ENCODE results near the gene ZNF500. TPM values are rescaled to one million over a fixed set of nuclear protein-coding genes. Genes with fewer than 3 reads are reported as not detected.

ZNF500 gene
- 14.3 TPM for polyA plus RNA-seq (ENCODE audit: insufficient read length)
- long read RNA-seq, donor 1, full-length matches to known transcripts: 7 of 7 reads
- long read RNA-seq, donor 1, partial matches to known transcripts: 0 of 7 reads
- long read RNA-seq, donor 1, other reads (novel, unspliced or antisense): 0 of 7 reads
- long read RNA-seq, donor 2, full-length matches to known transcripts: 8 of 8 reads
- long read RNA-seq, donor 2, partial matches to known transcripts: 0 of 8 reads
- long read RNA-seq, donor 2, other reads (novel, unspliced or antisense): 0 of 8 reads
- long read RNA-seq, donor 3, transcript ZNF500-207 (1 exons, 2,397 nt): major isoform, 7 of 7 reads
- long read RNA-seq, donor 3, partial matches to known transcripts: 0 of 7 reads
- long read RNA-seq, donor 3, other reads (novel, unspliced or antisense): 0 of 7 reads
- long read RNA-seq, donor 4: 0 reads
- long read RNA-seq, donor 5, full-length matches to known transcripts: 11 of 11 reads
- long read RNA-seq, donor 5, partial matches to known transcripts: 0 of 11 reads
- long read RNA-seq, donor 5, other reads (novel, unspliced or antisense): 0 of 11 reads
- long read RNA-seq, donor 6, transcript ZNF500-207 (1 exons, 2,397 nt): major isoform, 7 of 16 reads
- long read RNA-seq, donor 6, partial matches to known transcripts: 9 of 16 reads
- long read RNA-seq, donor 6, other reads (novel, unspliced or antisense): 0 of 16 reads
- long read RNA-seq, donor 7, full-length matches to known transcripts: 7 of 14 reads
- long read RNA-seq, donor 7, partial matches to known transcripts: 7 of 14 reads
- long read RNA-seq, donor 7, other reads (novel, unspliced or antisense): 0 of 14 reads
- long read RNA-seq, donor 8, full-length matches to known transcripts: 4 of 4 reads
- long read RNA-seq, donor 8, partial matches to known transcripts: 0 of 4 reads
- long read RNA-seq, donor 8, other reads (novel, unspliced or antisense): 0 of 4 reads

DNA sequence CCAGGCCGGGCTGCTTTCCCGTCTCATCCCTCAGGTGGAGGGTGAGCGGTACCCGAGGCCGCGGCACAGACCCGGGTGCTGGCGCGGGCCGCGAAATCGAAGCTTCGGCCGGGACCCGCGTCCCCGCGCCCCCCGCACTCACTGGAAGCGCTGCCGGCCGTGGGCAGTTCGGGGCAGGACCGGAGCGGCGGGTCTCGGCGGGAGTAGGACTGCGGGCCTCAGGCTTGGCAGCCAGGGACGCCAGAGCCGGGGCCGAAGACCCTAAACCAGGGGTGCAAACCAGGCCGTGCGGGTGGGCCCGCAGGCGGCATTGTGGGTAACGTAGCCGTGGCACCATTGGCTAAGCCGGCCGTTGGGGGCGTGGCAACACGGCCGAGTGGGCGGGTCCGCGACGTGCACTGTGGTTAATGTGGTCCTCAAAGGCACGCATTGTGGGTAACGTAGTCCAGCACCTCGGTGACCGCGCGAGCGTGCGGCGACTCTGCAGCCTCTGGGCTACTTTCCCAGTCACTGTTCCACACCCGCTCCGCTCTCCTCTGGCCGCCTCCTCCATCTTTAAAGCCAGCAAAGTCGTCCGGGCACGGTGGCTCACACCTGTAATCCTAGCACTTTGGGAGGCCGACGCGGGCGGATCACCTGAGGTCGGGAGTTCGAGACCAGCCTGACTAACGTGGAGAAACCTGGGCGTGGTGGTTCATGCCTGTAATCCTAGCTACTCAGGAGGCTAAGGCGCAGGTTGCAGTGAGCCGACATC lies at the start of gene ZNF500:
TSS of gene ZNF500 (minus strand) at position 288 of the 754 bp plus-strand sequence. CDS start 1,184 bp downstream, outside the sequence.
- peak; percentile 96 for DNase-seq

GRCh38 chr16:4814542-4815173 lies 47.7 kb upstream of the ZNF500 start:
- DNase-seq: no peak

GRCh38 chr16:4814046-4814445 lies 47.1 kb upstream of the ZNF500 start:
- no peak for DNase-seq

GRCh38 chr16:4813251-4814003 lies 46.5 kb upstream of the ZNF500 start:
- DNase-seq: no peak

DNA sequence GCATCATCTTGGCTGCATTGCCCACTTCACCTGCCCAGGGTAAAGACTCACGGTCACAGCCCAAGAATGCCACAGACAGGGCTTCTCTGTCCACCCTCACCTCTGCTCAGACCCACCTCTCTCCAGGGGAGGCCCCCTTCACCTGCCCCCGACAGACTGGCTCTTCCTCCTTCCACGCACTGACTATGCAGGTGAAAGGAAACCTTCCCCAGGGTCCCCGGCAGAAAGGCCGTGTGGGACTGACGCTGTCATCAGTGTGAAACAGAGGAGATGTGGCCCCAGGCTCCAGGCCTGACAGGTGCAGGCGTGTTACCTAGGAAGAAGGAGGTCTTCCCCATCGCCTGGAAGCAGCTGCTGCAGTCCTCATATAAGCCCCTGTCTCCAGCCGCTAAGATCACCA lies 44.8 kb upstream of the ZNF500 start:
- no peak for DNase-seq

DNA sequence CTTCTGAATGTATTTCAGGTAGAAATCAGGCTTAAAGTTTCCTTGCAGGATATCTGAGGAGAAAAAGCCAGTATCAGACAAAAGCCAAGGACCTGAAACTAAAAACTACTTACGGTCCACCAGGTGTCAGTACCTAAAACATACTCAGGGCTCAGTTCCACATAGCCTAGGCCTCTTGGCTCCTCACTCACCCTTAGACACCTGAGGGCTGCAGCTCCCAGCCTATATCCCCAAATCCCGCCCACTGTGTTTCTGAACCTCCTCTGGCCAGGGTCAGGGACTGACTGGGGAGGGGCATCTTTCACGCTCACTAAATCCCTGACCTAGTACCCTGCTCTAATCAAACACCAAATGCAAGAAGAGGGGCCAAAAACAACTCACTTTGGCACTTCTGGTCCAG lies 44.3 kb upstream of the ZNF500 start:
- DNase-seq: no peak

GRCh38 chr16:4806280-4806679 lies 39.3 kb upstream of the ZNF500 start:
- DNase-seq: no peak

DNA sequence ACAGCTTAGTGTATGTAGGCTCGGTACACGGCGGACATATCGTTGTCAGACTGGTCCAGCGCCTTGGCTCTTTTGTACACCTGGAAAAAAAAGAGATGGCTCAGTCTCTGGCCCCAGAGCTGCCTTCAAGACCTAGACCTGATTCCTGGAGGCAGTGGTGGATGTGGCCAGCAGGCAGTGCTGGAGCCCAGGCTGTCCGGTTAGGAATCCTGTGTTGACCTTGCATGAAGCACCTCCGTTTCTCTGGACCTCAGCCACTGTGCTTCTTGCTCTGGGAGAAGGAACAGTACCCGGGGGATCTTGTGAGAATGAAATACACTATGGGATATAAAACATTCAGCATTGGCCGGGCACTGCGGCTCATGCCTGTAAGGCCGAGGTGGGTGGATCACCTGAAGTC lies 38.3 kb upstream of the ZNF500 start:
- DNase-seq: no peak

DNA sequence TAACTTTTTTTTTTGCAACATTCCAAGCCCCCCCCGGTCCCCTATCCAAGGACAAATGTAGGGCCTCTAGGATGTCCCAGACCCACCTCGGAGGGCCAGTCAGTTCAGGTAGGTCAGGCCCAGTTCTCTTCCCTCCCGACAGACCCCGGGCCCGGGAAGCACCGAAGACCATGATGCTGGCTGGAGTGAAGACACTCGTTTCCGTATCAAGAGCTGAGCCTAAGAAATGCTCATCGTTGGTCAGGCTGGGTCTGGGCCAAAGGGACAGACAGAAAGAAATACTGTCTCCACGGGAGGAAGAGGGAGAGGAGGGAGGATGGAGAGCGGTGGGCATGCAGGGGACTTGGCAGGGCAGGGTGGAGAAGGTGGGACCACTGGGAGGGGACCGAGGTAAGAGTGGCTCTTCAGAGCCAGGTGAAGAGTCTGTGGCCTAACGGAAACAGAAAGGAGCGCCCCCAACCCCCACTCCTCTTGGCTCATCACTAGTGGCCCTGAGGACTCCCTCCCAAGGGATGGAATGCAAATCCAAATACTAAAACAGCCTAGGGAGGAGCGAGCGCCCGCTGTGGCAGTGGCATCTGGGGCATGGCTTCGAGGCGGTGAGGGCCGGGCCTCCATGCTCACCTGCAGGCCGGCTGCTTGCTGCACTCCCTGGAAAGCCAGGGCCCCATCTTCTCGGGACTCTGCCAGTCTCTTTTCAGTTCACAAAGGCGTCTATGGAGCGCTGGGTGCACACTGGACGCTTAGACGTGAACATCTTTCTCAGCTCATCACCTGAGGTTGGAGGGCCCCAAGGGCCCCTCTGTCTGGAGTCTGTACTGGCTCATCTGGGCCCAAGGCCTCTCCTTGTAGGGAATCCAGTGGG lies 37.2 kb upstream of the ZNF500 start:
- DNase-seq: no peak

DNA sequence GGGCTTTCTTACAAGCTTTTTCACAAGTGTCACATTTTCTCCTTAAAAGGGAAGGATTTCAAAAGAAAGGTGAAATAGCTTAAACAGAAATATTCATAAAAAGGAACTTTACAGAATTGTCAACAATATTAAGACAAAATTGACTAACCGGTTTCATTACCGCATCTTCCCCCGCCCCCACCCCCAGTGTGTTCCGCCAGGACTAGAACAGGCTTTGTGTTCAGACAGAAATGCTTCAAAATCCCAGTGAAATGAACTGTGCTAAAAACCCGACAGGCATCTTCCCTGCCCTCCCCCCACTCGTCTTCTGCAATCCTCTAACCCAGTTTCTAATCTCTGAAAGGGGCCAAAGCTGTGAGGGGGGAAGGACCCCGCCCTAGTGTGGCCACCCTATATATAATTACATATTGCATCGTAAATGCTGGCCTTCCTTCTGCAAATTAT lies 36.5 kb upstream of the ZNF500 start:
- no peak for DNase-seq

DNA sequence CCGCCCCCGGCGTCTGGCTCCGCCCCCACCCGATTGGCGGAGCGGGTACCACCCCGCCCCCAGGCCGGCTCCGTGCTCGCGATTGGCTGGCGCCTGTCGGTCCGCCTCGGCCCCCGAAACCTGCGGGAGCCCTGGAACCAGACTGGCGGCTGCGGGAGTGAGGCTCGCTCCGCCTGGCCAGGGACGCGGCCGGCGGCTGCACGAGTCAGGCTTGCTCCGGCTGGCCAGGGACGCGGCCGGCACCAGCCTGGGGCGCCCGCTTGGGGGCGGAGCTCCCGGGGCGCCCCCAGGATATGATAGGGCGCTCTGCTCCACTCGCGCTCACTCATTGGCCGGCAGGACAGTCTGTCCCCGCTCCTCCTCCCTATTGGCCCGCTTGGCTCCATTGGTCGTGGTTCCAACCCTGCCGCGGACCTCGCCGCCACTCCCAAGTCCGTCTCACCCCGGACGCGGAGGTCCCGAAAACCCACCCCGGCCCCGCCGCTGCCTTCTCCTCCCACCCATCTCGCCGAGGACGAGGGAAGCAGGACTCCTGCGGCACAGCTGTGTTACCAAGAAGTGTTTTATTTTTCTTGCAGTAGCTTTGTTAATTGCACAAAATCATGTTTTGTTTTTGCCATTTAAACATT lies 35.8 kb upstream of the ZNF500 start:
- DNase-seq: peak; percentile 90

DNA sequence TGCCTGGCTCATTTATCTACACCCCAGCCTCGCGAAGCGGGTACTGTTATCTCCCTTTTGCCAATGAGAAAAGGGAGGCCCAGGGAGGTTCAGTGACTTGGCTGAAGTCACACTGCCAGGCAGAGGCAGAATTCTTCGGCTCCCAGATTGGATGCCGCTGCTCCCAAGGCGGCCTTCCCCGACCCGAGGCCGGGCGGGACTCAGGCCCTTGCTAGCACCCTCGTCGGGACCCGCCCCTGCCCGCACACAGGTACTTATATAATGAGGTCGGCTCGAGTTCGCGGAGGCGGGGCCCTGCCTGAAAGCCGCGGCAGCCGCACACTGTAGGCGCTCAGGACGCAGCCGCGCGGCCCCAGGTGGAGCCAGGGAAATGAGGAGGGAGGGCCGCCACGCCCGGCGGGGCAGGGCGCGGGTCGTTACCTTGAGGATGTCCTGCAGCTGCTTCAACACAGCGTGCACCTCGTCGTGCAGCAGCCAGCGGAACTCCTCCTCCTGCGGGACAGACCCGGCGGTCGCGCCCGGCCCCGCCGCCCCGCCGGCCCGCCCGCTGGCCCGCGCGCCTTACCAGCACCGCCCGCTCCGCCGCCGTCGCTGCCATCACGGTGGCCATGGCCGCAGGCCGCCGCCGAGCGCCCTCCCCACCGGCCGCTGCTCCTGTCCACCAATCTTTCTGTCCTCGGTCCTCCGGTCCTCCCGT lies 35.1 kb upstream of the ZNF500 start, which contains the start of gene ROGDI:
TSS of gene ROGDI (minus strand) at position 672 of the 697 bp plus-strand sequence. CDS start at position 610, 62 bp downstream.
- peak; percentile 77 for DNase-seq

DNA sequence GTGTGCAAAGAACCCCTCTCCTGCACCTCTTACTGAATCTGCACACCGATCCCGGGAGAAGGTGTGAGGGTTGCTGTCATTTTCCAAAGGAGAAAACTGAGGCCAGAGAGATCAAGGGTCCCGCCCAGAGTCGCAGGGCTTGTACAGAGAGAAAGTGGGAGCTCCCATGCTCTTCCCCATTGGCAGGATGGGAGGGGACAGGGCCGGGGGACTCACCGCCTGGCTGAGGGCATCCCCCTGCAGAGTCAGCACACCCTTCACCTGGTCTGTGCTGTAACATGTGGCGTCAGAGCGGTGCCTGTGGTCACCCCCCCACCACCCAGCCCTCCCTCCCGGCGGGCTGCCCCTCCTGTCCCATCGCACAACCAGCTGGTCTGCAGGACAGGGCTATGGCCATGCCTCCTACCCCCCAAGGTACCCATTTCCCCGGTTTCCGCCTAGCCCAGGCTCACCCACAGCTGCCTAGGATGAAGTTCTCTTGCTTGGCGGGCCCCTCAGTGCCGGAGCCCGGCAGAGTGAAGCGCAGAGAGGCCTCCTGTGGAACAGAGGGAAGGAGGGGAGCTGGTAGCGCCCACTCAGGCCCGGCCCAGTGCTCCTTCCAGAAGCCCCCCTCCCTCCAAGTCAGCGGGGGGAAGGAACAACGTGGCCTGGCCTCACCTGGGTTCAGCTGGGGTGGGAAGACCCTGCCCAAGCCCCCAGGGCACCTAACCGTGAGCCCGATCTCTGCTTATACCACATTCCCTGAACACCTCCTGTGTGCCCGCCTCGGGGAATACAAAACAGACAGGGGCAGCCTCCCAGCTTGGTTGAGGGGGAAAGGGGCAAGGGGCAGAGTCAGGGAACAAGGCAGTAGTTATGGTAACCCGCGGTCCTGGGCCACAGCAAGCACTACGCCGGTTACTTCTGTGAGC lies 34.3 kb upstream of the ZNF500 start:
- DNase-seq: peak; percentile 10

DNA sequence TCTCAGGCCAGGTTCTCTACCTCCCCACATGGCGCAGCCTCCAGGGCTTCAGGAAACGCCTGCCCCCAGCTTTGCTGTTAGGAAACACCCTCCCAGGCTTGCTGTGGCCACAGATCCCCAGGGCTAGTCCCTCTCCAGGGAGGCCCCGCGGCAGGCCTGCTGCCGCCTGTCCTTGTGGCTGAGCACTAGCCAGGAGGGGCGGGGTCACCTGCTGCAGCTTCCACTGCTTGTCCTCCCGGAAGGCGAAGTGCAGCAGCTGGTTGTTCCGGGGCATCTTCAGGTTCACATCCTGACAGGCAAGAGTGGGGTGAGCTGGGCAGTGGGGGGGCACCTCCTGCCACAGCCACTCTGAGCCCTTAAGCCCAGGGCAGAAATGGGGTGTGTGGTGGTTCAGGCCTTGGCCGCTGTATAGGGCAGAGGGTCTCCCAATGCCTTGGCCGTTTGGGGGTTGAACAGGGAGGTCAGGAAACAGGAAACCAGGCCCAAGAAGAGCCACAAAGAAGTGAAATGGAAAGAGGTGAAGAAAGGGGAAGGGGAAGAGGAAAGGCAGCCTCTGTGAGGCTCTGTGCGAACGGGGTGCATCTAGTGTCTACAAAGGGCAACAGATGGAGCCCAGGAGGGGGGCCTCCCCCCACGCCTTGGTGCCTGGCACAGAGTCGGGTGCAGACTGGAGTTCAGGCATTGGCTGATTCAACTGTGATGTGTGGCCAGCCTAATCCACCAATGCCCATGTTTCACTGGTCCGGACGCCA lies 33.5 kb upstream of the ZNF500 start:
- no peak for DNase-seq

GRCh38 chr16:4799171-4799855 lies 32.4 kb upstream of the ZNF500 start:
- DNase-seq: no peak

GRCh38 chr16:4798456-4798855 lies 31.5 kb upstream of the ZNF500 start:
- no peak for DNase-seq
